ENCODE measurements around the gene FAT4.

FAT4 gene

DNA sequence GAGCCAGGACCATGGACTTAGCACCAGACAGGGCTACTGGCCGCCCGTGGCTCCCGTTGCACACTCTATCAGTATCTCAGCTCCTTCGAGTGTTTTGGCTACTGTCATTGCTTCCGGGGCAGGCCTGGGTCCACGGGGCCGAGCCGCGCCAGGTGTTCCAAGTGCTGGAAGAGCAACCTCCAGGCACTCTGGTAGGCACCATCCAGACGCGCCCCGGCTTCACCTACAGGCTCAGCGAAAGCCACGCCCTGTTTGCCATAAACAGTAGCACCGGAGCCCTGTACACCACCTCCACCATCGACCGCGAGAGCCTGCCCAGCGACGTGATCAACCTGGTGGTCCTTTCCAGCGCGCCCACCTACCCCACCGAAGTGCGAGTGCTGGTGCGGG is 1.6 kb downstream of the FAT4 start:
- DNase-seq (ENCODE audit: low read depth in 1 of 2, low spot score in 1 of 2) = no peak

DNA sequence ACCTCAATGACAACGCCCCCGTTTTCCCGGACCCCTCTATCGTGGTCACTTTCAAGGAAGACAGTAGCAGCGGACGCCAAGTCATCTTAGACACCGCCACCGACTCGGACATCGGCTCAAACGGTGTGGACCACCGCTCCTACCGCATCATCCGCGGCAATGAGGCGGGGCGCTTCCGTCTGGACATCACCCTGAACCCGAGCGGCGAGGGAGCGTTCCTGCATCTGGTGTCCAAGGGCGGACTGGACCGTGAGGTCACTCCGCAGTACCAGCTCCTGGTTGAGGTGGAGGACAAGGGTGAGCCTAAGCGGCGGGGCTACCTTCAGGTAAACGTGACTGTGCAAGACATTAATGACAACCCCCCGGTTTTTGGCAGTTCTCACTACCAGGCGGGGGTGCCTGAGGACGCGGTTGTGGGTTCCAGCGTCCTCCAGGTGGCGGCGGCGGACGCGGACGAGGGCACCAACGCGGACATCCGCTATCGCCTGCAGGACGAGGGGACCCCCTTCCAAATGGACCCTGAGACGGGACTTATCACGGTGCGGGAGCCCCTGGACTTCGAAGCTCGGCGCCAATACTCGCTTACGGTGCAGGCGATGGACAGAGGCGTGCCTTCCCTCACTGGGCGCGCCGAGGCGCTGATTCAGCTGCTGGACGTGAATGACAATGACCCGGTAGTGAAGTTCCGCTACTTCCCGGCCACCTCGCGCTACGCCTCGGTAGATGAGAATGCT is 2.2 kb downstream of the FAT4 start:
- DNase-seq (ENCODE audit: low read depth in 1 of 2, low spot score in 1 of 2) = no peak

GRCh38 chr4:125317525-125317877 is 2.7 kb downstream of the FAT4 start:
- DNase-seq (ENCODE audit: low read depth in 1 of 2, low spot score in 1 of 2) = no peak

GRCh38 chr4:125319311-125319710 is 4.6 kb downstream of the FAT4 start:
- DNase-seq (ENCODE audit: low read depth in 1 of 2, low spot score in 1 of 2) = no peak

DNA sequence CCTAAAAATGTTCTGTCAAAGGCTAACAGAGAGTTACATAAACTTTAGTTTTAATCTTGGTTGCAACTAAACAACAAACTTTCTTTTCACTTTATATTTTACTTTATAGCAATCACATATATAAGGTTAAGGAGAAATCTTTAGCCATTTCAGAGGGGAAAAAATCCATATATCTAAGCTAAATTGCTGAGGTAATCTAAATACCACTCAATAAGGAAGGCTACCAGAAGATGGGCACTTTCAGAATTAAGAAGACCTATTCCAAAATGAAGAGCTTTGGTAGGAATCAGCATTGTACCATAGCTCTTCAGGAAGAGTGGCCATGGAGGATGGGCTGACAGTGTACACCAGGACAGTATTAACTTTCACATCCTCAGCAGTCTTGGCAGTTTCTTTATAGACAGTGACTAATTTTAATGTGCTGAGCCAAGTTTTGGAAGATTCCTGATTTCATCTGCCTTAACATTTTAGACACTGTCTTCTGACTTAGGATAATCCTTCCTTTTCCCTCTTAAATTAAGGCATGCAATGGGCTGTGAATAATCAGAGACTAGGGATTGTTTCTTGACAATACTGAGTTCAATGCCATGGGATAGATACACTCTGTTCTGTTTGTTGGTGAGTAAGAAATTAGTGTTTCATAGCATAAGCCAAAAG is 7.1 kb downstream of the FAT4 start:
- DNase-seq (ENCODE audit: low read depth in 1 of 2, low spot score in 1 of 2) = no peak

- no peak for DNase-seq (ENCODE audit: low read depth in 1 of 2, low spot score in 1 of 2)
Measured at GRCh38 chr4:125322366-125322730, 7.6 kb downstream of the FAT4 start.

DNA sequence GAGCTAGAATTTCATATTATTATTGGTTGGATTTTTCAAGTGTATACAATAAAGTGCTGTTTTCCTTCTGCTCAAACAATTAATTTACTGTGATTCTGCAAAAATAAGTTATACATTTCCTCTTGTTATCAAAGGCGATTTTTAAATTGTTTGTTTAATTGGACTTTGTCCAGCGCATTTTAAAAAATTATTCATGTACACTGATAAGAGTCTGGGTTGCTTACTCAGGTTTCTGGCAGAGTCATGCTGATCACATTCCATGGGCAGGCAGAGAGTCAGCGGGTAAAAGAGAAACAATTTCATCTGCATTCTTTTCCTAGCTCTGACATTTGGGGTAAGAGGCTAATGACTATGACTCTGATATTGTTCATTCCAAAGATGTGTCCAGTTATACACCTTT is 8.9 kb downstream of the FAT4 start:
- no peak for DNase-seq (ENCODE audit: low read depth in 1 of 2, low spot score in 1 of 2)

GRCh38 chr4:125325733-125326132 is 11.0 kb downstream of the FAT4 start:
- DNase-seq (ENCODE audit: low read depth in 1 of 2, low spot score in 1 of 2) = no peak

DNA sequence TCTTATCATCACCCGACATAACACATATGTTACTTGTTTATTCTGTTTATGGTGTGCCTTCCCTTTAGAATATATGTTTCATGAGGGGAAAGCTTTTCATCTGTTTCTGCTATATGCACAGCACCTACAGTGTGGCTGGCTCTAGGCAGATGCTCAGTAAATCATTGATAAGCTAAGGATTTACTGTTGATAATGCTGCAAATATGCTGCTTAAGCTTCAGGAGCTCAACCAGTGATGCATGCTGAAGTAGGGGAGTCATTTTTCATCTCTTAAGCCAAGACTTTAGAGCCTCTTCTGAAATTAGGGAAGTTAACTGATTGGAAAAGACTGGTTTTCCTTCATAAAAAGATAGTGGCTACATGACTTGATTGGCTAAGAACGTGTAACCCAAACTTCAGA is 16.4 kb downstream of the FAT4 start:
- no peak for DNase-seq (ENCODE audit: low read depth in 1 of 2, low spot score in 1 of 2)

GRCh38 chr4:125334926-125335325 is 20.2 kb downstream of the FAT4 start:
- DNase-seq (ENCODE audit: low read depth in 1 of 2, low spot score in 1 of 2) = no peak

GRCh38 chr4:125338814-125339213 is 24.1 kb downstream of the FAT4 start:
- no peak for DNase-seq (ENCODE audit: low read depth in 1 of 2, low spot score in 1 of 2)

DNA sequence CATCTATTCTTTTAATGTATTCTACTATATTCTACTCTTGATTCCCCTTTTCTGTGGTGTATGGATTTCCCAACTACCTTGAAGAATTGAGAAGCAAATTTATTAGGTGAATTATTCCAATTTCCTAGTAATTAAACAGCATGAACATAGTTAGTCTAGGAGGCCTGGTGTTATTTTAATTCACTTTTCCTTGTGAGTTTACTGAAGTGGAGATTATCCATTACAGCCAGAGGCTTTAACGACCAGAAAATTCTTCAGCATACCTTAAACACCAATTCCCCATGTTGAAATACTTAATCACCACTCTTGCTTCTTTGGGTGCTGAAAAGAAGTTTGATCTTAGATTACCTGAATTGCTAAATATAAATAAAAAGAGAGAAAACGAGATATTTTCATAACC is 29.4 kb downstream of the FAT4 start:
- no peak for DNase-seq (ENCODE audit: low read depth in 1 of 2, low spot score in 1 of 2)

- DNase-seq (ENCODE audit: low read depth in 1 of 2, low spot score in 1 of 2) = no peak
Measured at GRCh38 chr4:125346616-125347015, 31.9 kb downstream of the FAT4 start.

DNA sequence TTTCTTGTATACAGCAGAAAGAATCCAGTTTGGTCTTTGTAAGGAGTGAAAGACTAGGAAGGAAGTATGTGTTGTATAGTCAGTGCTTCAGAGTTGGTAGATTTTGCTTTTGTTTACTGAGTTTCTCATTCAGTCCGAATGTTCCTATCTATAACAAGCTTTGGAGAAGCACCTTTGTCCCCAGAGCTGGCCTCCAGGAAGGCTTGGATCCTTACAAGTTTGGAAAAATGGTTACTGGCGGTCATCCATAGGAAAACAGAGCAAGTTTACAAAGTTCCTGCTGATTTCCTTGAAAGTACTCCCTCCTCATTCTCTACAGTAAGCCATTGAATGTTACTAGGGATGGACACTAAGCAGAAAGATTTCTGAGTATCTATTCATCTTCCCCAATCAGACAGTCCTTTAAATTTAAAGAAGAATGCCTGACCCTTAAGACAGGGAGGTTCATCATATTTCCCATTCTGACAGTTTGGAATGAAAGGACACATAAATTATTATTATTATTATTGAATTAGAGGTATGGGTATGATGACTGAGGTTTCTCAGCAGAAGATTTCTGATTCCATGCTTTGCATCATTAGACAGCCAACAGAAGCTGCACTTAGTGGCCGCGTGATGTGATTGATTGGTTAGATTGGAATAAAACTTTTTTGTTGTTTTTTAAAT is 35.8 kb downstream of the FAT4 start:
- no peak for DNase-seq (ENCODE audit: low read depth in 1 of 2, low spot score in 1 of 2)

DNA sequence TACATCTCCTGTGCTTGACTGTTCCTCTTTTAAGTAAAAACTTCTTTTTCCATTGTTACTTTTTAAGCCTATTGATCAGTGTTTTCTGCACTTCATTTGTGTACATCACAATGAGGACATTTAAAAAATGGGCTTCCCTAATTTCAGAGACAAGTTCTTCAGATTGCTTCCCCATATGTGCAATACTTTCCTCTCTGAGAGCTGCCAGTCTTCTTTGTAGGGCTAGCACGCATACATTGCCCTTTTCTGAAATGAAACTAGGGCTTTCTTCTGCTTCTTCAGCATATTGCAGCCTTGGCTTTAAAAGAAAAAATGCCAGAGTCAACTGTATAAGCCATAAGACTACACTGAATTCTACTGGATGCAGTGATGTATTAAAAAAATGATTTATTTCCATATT is 37.8 kb downstream of the FAT4 start:
- no peak for DNase-seq (ENCODE audit: low read depth in 1 of 2, low spot score in 1 of 2)

DNA sequence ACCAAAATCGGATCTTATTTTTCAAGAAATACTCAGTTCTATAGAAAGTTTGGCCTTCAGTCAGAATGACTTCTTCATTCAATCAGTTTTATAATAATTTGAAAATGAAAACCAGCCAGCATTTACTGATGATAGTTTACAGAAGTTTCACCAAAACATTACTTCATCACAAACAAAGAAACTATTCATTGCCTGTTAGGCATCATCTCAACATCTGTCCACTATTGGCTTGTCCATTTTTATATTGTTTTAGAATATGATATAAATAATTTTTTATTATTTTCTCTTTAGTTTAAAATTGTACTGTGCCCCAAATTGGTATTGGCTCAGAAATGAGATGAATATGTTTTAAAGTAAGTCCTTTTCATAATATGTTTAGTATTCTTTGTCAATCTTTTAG is 38.4 kb downstream of the FAT4 start:
- no peak for DNase-seq (ENCODE audit: low read depth in 1 of 2, low spot score in 1 of 2)

- no peak for DNase-seq (ENCODE audit: low read depth in 1 of 2, low spot score in 1 of 2)
Measured at GRCh38 chr4:125355791-125356190, 41.0 kb downstream of the FAT4 start.

DNA sequence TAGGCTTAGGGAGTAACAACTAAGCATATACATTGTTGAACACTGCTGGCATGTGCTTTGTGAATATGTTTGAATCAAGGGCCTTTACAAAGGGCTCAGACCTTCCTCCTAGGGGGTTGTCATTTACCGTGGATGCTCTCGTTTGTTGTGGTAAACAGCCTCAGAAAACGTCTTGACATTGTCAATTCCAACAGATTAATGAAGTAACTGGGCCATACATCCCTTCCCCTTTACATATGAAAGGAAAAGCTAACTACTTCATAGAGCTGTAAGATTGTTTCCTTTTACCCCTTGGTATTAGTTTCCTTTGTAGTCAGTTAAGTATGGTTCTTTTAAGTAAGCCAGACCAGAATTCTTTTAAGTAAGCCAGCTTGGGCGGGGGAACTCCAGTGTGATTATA is 42.9 kb downstream of the FAT4 start:
- DNase-seq (ENCODE audit: low read depth in 1 of 2, low spot score in 1 of 2) = no peak

DNA sequence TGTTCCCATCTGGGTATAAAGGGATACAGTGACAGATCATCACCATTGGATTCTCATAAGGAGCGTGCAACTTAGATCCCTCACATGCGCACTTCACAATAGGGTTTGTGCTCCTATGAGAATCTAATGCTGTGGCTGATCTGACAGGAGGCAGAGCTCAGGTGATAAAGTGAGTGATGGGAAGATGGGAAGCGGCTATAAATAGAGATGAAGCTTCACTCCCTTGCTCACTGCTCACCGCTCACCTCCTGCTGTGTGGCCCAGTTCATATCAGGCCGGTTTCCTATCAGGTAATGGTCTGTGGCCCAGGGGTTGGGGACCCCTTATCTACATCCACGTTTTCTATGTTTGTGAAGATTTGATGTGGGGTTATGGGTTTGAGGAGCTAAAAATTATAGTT is 43.7 kb downstream of the FAT4 start:
- no peak for DNase-seq (ENCODE audit: low read depth in 1 of 2, low spot score in 1 of 2)

DNA sequence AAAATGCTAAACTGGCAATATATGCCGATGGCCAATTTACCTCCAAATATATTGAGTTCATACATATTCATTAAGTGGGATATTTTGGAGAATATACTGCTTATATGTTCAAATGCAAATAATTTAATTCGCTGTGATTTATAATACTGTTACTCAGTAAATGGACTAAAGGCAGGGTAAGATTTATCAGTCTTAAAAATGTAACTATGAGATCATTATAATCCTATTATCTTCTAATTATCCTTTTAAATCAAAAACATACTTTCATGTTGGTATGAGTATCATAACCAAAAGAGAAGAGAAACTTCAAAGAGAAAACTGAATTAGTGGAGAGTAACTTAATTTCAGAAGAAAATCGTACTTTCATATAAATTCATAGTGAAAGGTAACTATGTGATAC is 44.6 kb downstream of the FAT4 start:
- no peak for DNase-seq (ENCODE audit: low read depth in 1 of 2, low spot score in 1 of 2)

DNA sequence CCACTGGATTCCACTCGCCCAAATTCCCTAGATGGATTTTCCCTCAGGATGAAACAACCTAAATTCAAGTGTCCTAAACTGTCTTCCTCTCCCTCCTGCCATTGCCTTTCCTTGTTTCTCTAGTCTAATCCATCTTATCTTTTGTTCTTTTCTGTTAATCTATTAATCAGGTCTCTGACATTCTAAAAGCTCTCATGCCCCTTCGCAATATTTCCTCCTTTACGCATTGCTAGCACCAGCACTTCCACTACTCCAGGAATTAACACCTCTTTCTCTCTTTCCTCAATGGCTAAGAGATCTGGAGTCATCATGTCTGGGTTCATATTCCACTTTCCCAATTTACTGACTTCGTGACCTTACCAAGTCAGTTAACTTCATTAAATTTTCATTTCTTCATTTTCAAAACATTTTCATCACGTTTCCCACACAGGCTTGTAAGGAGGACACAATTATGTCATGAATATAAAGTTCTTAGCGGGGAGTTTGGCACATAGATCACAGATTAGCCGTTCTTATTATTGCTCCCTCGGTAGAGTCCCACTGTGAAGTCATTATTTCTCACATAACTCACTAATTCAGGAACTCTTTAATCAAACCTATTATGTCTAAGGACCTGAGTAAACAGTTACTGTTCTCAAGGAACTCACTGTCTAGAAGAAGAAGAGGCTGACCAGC is 45.3 kb downstream of the FAT4 start:
- DNase-seq (ENCODE audit: low read depth in 1 of 2, low spot score in 1 of 2) = no peak

GRCh38 chr4:125360727-125361126 is 46.0 kb downstream of the FAT4 start:
- no peak for DNase-seq (ENCODE audit: low read depth in 1 of 2, low spot score in 1 of 2)
